HT-29 (cell line): ENCODE data around the gene CACNA1H. TPM values are rescaled to one million over a fixed set of nuclear protein-coding genes. Genes with fewer than 3 reads are reported as not detected.

ENCODE experiments used
- DNase-seq: peaks from one replicate; pipeline ENCODE4 v3.0.0-alpha.2; 2015; ENCODE audit warnings: low spot score
- total RNA-seq: library from RNA; depleted of rRNA; stranded (reverse); fragments of >200 nt; shearing (Covaris generic); gene quantifications from 2 replicates; pipeline ENCODE4 v1.2.3, GENCODE V29; 2014

CACNA1H gene
- total RNA-seq, 1 experiment from 2014 or later = 0.56 TPM

GRCh38 chr16:1157639-1158455 is 4.9 kb downstream of the CACNA1H start:
- DNase-seq = no peak

DNA sequence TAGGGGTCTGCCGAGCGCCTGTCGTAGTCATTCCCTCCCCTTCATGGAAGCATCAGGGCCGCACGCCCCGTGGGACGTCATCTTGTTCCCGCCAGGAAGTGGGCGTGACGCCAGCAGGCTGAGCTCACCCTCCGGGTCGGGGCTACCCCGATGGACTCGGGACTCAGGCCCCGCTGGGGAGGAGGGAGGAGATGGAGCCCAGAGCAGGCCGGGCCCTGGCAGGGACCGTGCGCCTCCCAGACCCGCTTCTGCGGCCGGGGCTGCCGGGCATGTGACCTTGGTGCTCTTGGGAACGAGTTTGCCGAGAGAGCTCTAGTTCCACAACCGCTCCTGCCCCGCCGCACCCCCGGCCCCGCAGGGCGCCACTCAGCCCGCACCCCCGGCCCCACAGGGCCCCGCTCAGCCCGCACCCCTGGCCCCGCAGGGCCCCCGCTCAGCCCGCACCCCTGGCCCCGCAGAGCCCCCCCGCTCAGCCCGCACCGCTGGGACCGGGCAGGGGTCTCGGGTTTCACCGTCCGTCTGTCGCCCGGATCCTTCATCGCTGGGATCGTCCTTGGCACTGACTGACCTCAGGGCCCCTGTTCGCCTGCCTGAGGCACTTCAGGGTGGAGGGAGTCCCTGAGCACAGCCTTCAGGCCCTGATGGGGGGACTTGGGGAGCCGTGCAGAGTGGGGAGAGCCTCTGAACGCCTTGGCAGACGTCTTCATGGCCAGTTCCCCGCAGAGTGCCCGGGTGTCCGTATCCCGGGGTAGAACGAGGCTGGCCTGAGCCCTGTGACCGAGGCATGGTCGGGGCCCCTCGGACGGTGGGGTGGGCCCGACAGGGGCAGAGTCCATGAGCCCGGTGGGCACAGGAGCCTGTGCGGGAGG is 5.8 kb downstream of the CACNA1H start:
- no peak for DNase-seq

GRCh38 chr16:1159325-1159972 is 6.5 kb downstream of the CACNA1H start:
- DNase-seq = no peak

GRCh38 chr16:1159973-1160772 is 7.3 kb downstream of the CACNA1H start:
- DNase-seq = no peak

GRCh38 chr16:1160773-1161348 is 8.0 kb downstream of the CACNA1H start:
- no peak for DNase-seq

DNA sequence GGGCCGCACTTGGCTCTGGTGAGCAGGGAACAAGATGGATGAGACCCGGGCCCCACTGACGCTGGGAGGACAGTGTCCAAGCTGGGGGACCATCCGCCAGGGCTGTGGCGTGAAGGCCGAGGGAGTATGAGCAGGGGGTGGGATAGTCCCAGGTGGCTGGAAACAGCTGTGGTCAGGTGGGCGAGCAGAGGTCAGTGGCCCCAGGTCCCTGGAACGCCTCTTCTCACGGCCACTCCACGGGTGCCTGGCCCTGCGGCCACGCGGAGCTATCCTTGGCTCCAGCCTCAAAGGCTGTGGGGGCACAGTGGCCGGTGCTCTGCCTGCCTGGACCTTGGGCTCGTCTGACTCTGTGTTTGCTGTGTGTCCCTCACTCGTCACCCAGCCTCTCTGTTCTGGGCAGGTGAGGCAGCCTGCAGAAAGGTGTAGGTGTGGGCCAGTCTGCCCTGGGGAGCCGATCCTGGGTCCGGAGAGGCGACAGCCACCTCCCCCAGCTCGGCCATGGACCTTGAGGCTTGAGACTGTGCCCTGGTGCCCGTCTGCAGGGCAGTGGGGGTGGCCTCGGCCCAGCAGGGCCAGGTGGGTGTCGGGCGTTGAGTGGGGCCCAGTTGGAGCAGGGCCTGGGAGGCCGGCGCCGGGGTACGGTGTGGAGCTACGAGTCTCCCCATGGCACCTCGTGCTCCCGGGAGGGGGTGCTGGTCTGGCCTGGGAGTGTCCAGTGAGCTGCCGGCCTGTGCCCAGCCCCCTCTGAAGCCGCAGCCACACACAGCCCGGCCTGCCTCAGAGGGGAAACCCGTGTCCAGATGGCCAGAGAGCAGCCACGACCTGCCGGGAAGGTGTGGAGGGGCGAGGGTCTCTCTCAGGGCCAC is 10.0 kb downstream of the CACNA1H start:
- no peak for DNase-seq

GRCh38 chr16:1163567-1164055 is 10.7 kb downstream of the CACNA1H start:
- DNase-seq = no peak

DNA sequence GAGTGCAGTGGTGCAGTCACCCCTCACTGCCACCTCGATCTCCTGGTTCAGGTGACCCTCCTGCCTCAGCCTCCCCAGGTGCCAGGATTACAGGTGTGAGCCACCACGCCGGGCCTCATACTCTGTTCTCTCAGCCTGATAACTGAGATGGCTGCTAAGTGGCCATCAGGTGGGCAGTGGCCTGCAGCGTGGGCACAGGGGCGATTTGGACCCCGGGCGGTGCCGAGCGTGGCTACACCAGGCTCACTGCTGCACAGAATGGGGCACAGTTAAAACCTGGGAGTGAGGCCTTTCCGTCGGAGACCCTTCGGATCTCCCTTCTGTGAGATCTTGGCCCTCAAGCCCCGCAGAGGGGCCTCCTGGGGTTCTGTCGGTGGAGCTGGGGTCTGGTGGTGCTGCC is 11.5 kb downstream of the CACNA1H start:
- no peak for DNase-seq

DNA sequence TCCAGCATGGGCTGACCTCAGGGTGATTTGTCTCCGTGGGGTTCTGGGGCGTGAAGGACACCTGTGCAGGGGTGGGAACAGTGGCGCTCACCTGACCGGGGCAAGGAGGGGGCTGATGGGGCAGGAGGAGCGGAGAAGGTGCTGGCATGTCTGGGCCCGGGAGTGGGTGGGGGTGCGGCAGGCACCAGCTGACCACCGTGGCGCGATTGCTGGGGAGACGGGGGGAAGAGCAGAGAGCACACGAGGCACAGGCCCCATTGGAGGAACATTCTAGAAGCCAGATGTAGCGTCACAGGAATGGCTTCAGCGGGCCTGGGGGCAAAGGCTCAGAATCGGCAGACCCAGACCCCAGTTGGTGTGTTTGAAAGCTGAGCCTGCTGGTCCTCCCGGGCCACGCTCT is 12.1 kb downstream of the CACNA1H start:
- no peak for DNase-seq

- no peak for DNase-seq
Measured at GRCh38 chr16:1165511-1165910, 12.6 kb downstream of the CACNA1H start.

DNA sequence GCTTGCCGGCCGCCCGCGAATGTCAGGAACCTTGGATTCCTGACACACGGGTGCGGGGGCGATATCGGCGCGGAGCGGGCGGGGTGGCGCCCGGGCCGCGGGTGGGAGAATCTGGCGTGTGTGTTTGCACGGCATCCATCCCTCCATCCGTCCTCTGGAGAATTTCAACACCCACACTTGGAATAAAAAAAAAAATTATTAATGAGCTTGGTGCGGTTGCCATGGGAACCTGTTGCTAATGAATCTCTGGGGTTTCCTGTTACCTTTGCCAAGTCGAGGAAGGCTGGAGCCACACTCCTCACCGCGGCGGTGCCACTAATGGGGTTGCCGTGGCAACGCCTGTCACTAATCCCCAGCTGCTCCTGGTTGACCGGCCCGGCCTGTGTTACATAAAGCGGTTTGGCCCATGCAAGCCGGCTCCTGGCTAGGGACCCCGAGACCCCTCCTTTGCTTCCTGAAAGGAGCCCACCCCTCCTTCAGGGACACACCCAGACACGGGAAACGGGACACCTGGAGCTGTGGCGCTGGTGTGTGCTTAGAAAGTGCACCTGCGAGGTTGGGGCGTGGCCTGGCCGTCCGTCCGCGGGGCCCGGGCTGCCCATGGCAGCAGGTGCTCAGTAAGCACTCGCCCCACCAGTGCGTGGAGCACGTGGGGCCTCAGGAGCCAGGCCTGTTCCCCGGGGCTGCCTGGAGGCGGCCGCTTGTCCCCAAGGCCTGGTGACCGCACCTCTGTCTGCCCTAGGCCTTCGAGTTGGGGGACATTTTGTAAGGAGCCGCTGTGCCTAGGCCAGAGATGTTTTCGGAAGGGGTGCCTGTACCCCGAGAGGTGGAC is 14.6 kb downstream of the CACNA1H start:
- DNase-seq = peak; percentile 72

DNA sequence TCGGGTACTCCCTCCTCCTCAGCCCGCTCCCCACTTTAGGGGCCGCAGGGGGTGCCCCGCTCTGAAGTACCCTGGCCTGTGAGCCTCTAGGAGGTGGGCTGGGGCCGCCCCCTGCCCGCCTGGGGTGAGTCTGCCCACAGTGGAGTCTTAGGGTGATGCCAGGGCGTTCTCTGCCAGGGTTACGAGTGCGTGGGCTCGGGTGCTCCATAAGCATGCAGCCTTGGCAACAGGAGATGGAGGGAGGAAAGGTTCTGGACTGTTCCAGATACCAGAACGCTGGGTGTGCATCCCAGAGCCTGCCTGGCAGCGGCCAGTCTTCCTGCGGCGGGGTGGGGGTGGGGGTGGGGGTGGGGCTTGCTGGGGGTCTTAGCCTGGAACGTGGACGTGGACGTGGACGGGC is 15.9 kb downstream of the CACNA1H start:
- DNase-seq = no peak

DNA sequence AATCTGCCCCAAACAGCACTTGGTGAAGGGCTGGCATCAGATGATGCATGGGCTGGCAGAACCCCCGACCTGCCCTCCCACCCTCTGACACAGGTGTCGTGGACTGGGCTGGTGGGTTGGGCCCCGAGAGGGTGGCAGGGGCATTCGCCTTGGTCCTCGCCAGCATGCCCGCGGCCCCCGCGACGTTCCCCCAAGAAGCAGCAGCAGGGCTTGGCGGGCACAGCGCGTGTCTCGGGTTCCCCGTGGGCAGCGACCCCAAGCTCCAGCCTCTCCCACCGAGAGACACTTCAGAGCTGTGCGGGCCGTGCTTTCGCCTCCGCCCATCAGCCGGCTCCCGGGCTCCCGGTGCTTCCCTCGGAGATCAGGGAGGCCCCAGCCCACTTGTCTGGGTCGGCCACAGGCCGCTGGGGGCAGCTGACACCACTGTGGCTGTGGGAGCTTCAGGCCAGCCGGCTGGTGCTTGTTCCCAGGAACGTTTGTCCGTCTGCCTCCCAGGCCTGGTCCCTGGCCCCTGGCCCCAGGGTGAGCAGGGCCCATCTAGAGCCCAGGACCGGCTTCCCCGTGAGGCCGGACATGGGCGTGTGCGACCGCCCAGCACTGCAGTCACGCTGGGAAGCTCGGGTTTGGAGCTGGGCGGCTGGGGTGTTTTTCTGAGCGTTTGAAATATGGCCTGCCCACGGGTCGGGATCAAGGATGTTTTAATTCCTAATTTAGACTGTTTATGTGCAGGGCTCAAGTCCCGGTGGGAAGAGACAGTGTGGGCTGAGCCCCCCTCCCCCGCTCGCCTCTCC is 16.6 kb downstream of the CACNA1H start:
- DNase-seq = no peak

- DNase-seq = no peak
Measured at GRCh38 chr16:1170076-1170418, 17.1 kb downstream of the CACNA1H start.

- no peak for DNase-seq
Measured at GRCh38 chr16:1171001-1171400, 18.1 kb downstream of the CACNA1H start.

GRCh38 chr16:1171854-1172428 is 19.0 kb downstream of the CACNA1H start:
- DNase-seq = no peak

DNA sequence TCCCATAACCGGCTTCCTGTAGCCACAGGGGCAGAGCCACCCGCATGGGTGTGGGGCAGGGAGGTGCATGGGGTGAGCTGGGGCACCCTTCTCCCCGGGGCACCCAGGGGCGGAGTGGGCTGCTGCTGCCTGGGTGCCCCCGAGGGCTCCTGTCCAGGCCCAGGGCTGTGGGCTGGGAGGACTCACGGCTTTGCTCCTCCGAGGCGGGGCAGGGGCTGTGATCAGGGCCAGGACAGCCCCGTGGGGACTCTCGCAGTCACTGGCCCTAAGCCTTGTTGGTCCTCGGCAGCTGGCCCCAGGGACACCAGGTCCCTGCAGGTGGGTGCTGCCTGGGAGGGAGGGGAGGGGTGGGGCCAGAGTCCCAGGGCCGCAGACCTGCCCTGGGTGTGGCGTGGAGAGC is 19.7 kb downstream of the CACNA1H start:
- no peak for DNase-seq
